GM12878 (cell line): Measurements from ENCODE around the gene SYT1. TPM values are rescaled to one million over a fixed set of nuclear protein-coding genes. Genes with fewer than 3 reads are reported as not detected.

Experiments
- BMI1 ChIP-seq: fragments of 450-650 bp; IDR thresholded peaks from 2 replicates; pipeline ENCODE4 v1.6.1; 2016; ENCODE audit warnings: mild to moderate bottlenecking, moderate library complexity, borderline replicate concordance
- CEBPZ ChIP-seq: fragments of 150-350 bp; IDR thresholded peaks from 2 replicates; pipeline ENCODE4 v1.6.1; 2016; ENCODE audit warnings: low read depth, low read length
- E4F1 ChIP-seq: fragments of 450-650 bp; IDR thresholded peaks from 2 replicates; pipeline ENCODE4 v1.6.1; 2018; ENCODE audit warnings: borderline replicate concordance, mild to moderate bottlenecking; ENCODE audit not compliant: partially characterized antibody
- FOXM1 ChIP-seq: IDR thresholded peaks from 2 replicates; pipeline ENCODE4 v1.6.1; 2012; ENCODE audit warnings: low read depth, mild to moderate bottlenecking, inconsistent platforms, low read length, moderate library complexity
- MEF2B ChIP-seq: fragments of 450-650 bp; IDR thresholded peaks from 2 replicates; pipeline ENCODE4 v1.6.1; 2018; ENCODE audit warnings: mild to moderate bottlenecking, moderate library complexity; ENCODE audit not compliant: partially characterized antibody, poor library complexity, severe bottlenecking
- MYC ChIP-seq: IDR thresholded peaks from 2 replicates; pipeline ENCODE4 v1.6.1; 2011; ENCODE audit warnings: mild to moderate bottlenecking, low read length, moderate library complexity, inconsistent platforms; ENCODE audit not compliant: insufficient read depth, insufficient replicate concordance, insufficient read length, severe bottlenecking
- RFX5 ChIP-seq: IDR thresholded peaks from 2 replicates; pipeline ENCODE4 v1.6.1; 2011; ENCODE audit warnings: low read depth, low read length, improper control_type of control experiment
- SREBF2 ChIP-seq: IDR thresholded peaks from 2 replicates; pipeline ENCODE4 v1.6.1; 2012; ENCODE audit warnings: mild to moderate bottlenecking, low read length
- SUZ12 ChIP-seq: fragments of 200-600 bp; sonication (generic); IDR thresholded peaks from one replicate; pipeline ENCODE4 v1.6.1; 2018; ENCODE audit warnings: antibody characterized with exemption, mild to moderate bottlenecking; ENCODE audit not compliant: unreplicated experiment
- ZSCAN29 ChIP-seq: fragments of 450-650 bp; IDR thresholded peaks from 2 replicates; pipeline ENCODE4 v1.6.1; 2017; ENCODE audit warnings: mild to moderate bottlenecking, moderate library complexity
- polyA plus RNA-seq, 11 experiments: library from polyadenylated mRNA; depleted of rRNA in 4 of 11; unstranded in 6 of 11; stranded (reverse) in 5 of 11; fragments of >200 nt; fragmentation: Nextera tagmentation in 4 of 11; fragmentation: Illumina TruSeq in 1 of 11; extraction: Ambion mirVana in 4 of 11; extraction: Trizol in 1 of 11; gene quantifications; 1 replicate in 1 of 11; 2 replicates in 10 of 11; pipeline versions ENCODE4 v1.2.1 to v1.2.3, GENCODE V29; 2011 to 2016; ENCODE audit warnings: inconsistent platforms in 2 of 11, missing spikeins in 2 of 11, low read depth in 1 of 11
- total RNA-seq, 4 experiments: library from RNA; depleted of rRNA in 3 of 4; stranded (reverse); fragments of >200 nt in 3 of 4; fragmentation: Illumina TruSeq in 1 of 4; extraction: Trizol in 1 of 4; gene quantifications; 2 replicates each; pipeline versions ENCODE4 v1.2.1 to v1.2.3, GENCODE V29; 2013 to 2021

Gene SYT1
- total and polyA plus RNA-seq, 10 of the 15 experiments (the other 5 are each of a cell fraction or from before 2014, with no cell fraction given), result 0.10 to 0.28 TPM; not detected in 8

- no peak for TF ChIP-seq RFX5
- TF ChIP-seq MYC, result no peak
- no peak for TF ChIP-seq MEF2B
- TF ChIP-seq ZSCAN29, result no peak
- no peak for TF ChIP-seq CEBPZ
- no peak for TF ChIP-seq FOXM1
- no peak for TF ChIP-seq SUZ12
- TF ChIP-seq BMI1, result no peak
- TF ChIP-seq SREBF2, result no peak
- TF ChIP-seq E4F1, result no peak
These were observed 87.4 kb downstream of the SYT1 start (continued) for GRCh38 chr12:78951803-78952551.
